ENCODE data around the gene SLC28A1. TPM values are rescaled to one million over a fixed set of nuclear protein-coding genes. Genes with fewer than 3 reads are reported as not detected.

SLC28A1 gene
- total RNA-seq, 1 donor from 2014 or later: not detected

GRCh38 chr15:84940399-84940798, 55.9 kb downstream of the SLC28A1 start:
- no peak for DNase-seq

DNA sequence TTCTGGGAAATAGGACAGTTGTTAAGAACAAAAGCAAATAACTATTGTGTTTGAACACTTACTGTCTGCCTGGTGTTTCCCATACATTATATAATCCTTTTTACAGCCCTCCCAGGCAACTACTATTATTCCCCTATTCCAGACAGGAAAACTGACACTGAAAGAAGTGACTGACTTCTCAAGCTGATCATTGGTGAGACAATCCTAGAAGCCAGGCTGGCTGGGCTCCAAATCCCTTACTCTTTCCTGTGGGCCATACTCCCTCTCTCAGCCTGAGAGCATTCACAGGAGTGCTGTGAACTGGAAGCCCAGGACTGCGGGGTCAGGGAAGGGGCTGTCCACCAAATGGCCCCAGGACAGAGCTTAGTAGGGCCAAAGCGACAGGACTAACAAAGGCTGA, 58.0 kb downstream of the SLC28A1 start:
- no peak for DNase-seq

- no peak for DNase-seq
Measured at GRCh38 chr15:84944311-84944710, 59.8 kb downstream of the SLC28A1 start.

DNA sequence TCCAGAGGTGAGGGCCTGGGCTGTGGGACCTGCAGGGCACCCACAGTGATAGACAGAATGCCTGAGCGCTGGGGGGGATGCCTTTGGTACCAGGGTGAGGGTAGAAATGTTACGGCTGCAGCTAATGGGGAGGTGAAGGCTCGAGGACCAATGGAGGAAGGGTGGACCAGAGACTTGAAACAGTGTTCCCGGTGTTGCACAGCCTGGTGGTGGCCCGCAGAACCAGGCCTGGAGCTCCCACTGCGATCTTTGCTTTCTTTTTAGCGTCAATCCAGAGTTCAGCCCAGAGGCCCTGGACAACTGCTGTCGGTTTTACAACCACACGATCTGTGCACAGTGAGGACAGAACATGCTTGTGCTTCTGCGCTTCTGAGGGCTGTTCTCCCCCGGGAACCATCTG, 60.4 kb downstream of the SLC28A1 start:
- no peak for DNase-seq

DNA sequence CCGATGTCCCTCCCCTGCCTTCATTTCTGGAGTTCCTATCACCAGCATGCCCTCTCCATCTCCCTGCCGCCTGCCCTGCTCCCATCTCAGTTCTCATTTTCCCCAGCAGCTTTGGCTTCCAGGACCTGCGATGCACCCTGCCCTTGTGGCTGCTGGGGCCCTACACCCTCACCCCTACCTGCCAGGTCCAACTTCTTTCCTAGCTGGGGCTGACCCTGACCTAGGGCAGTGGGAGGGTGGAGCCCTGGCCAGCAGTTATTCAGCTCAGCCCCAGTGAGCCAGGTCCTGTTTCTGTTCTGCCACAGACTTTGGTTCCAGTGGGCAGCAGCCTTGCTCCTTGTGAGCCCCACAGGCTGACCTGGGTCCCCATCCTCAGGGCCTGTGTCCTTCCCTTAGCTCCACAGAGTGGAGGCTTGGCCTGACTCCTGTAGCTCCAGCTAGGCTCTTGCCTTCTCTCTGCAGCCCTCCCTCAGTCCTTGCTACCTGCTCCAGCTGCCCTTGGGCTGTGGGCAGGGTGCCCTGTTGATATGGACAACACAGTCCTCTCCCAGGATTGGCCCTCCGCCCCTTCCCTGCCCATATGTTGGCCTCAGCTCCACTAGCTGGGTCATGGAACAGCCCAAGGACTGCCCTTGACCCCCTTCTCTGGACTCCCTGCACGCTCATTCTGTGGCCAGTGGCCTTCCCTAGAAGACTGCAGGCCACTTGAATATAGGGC, 62.5 kb downstream of the SLC28A1 start:
- no peak for DNase-seq

- DNase-seq: no peak
Measured at GRCh38 chr15:84947947-84948830, 63.7 kb downstream of the SLC28A1 start.

- no peak for DNase-seq
Measured at GRCh38 chr15:84949043-84949442, 64.6 kb downstream of the SLC28A1 start.

DNA sequence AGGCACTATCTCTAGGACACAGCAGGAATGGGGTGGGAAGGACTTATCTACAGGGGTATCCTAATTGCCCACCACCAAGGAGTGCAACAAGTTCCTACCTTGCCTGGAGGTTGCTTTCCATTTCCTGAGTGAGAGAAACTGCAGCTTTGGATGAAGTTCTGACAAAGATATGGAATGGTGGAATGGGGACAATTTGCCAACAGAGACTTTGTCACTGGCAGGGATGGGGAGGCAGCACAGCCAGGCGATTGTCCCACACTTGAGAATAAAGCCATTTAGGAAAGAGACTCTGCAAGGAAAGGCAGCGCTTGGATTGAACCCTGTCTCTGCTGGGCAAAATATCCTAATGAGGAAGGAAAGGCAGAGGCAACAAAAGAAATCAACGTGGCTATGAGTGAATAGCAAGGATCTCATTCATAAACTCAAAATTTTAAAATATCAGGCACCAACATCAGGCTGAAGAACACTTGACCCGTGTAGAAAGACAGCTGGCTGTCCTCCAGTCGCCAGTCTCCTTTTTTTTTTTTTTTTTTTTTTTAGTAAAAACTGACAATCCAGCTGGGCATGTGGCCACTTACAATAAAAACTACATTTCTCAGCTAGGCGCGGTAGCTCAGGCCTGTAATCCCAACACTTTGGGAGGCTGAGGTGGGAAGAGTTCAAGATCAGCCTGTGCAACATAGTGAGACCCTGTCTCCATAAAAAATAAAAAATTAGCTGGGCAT, 65.5 kb downstream of the SLC28A1 start:
- DNase-seq: no peak

DNA sequence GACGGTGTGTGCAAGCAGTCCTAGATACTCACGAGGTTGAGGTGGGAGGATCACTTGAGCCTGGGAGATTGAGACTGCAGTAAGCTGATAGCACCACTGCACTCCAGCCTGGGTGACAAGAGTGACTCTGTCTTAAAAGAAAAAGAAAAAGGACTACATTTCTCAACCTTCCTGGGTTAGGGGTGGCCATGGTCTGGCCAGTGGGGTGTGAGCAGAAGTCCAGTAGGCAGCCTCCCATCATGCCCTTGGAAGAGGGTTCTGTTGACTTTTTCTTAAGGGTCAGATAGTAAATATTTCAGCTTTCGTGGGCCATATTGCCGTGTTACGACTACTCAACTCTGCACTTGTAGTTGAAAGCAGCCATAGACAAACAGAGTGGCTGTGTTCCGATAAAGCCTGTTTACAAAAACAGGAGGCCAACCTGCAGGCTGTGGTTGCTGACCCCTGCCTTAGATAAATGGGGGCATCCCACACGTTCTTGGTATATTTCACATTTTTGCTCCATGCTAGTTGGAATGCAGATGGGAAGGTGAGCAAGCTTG, 66.2 kb downstream of the SLC28A1 start:
- no peak for DNase-seq

DNA sequence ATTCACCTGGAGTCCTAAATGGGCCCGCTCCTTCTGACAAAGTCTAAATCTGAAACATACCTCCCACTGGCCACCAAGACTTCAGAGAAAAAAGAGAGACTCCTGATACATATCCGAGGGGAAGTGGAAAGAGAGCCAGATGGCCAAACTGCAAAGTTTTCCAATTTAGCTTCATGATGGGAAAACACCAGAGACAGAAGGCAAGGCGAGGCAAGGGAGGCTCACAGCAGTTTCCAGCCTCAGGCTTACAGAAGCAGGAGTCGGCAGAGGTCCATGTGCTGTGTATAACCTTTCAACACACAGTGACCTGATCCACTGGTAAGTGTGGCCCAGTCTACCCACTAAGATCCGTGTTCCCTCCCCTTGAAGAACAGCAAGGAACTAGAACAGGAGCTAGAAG, 67.3 kb downstream of the SLC28A1 start:
- DNase-seq: no peak

GRCh38 chr15:84953136-84953535, 68.7 kb downstream of the SLC28A1 start:
- no peak for DNase-seq

GRCh38 chr15:84953726-84954125, 69.3 kb downstream of the SLC28A1 start:
- DNase-seq: no peak

DNA sequence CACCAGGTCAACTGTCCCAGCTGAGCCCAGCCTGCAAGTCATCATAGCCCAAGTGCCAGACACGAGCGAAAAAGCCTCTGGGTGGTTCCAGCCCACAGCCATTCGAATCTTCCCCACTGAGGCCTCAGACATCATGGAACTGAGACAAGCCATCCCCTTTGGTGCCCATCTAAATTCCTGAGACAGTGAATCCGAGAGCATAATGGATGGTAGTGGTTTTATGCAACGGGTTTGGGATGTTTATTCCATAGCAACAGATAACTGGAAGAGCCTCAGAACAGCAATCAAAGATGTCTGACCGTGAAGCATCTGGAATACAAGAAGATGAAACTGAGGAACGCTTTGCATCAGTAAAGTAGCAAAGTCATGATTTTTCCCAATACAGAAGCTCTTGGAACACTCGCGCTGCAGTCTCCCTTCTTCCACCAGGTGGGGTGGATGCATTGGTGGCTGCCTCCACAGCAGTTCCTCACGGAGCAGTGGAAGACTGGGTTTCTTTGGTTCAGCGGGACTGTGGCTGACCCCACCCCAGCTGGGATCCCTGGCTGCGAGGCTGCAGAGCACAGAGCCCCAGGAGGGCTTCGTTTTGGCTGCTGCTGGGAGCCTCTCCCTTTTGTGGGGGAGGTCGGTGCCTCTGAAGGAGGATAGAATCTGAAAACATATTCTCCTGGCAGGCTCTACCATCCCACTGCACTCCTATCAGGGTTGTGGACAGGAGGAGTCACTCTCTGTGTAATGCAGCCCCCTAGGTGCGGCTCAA, 70.8 kb downstream of the SLC28A1 start:
- DNase-seq: peak; percentile 28

DNA sequence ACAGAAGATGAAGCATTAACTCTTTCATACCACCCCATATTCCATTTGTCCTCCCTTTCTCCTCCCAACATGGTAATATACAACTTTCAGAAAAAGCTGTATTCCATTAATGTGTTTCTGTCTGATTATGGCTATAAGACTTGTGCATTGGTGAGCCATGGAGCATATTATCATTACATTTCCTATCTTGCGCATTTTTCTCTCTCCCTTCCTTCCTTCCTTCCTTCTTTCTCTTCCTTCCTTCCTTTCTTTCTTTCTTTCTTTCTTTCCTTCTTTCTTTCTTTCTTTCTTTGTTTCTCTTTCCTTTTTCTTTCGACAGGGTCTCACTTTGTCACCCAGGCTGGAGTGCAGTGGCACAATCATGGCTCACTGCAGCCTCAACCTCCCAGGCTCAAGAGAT, 71.7 kb downstream of the SLC28A1 start:
- DNase-seq: no peak

- DNase-seq: no peak
Measured at GRCh38 chr15:84960391-84961113, 76.1 kb downstream of the SLC28A1 start.

DNA sequence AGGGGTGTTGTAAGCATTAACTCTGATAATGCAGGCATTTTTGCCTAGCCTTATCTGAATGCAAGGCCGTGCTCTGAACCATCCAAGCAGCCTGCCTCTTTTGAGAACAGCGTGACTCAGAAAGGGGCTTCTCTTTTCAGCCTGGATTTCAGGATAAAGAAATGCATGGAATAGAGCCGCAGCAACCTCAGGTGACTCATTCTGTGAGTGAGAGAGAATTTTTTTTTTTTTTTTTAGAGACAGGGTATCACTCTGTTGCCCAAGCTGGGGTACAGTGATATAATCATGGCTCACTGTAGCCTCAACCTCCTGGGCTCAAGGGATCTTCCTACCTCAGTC, 76.6 kb downstream of the SLC28A1 start:
- no peak for DNase-seq

- no peak for DNase-seq
Measured at GRCh38 chr15:84961707-84962106, 77.2 kb downstream of the SLC28A1 start.

- no peak for DNase-seq
Measured at GRCh38 chr15:84962955-84963354, 78.5 kb downstream of the SLC28A1 start.

DNA sequence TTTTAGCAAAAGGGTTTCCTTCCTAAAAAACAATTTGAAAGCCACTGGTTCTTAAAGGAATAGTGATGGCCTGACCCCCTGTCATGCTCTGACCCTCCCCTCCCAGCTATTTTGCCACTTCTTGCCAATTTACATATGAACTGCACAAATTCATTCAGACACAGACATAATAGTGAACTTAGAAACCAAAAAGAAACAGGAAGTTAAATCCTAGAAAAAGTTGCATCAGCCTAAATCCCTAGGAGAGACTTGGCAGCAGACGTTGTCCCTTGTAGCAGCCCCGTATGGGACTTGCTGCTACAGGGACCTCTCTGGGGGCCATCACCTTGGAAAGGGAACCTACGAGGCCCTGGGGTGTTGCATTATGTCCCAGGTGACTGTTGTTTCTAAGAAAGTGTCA, 82.9 kb downstream of the SLC28A1 start:
- DNase-seq: no peak

DNA sequence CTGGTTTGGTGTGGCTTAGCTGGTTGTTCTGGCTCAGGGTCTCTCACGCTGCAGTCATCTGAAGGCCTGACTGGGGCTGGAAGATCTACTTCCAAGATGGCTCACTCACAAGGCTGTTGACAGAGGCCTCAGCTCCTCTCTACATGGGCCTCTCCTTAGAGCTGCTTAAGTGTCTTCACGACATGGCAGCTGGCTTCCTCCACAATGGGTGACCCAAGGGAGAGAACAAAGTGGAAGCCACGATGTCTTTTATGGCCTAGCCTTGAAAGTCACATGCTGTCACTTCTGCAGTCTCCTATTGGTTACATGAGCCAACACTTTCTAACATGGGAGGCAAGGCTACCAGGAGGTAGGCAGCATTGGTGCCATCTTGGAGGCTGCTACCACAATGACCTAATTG, 83.8 kb downstream of the SLC28A1 start:
- no peak for DNase-seq

GRCh38 chr15:84969257-84969656, 84.8 kb downstream of the SLC28A1 start:
- no peak for DNase-seq
